ENCODE data around the gene WNK4. TPM values are rescaled to one million over a fixed set of nuclear protein-coding genes. Genes with fewer than 3 reads are reported as not detected.

Gene WNK4
- total and polyA plus RNA-seq, 9 of the 15 experiments (the other 6 are each of a cell fraction or from before 2014, with no cell fraction given) = 0.32 to 25.8 (median 4.5) TPM

DNA sequence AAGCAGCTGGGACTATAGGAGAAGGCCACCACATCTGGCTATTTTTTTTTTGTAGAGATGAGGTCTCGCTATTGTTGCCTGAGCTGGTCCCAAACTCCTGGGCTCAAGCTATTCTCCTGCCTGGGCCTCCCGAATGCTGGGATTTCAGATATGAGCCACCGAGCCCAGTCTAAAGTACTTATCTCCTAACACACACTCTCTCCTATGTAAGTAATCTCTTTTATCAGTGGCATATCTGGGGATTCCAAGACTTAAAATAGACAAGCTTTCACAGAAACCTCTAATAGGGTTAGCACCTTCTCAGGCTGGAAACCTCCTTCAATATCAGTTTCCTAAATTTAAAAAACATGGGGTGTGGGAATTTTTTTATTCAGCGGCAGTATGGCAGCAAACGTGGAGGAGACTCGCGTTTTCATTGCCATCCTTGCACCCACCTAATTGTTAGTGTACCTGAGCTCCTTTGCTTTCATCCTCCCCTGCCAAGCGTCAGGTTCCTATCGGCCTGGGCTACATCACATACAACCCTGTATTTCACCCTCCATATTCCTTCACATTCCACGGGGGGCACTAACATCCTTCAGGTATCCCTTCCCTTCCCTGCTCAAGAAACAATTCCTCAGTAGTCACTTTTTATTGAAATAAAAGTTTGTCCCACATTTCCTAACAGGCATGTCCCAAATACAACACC lies 36.7 kb upstream of the WNK4 start (continued):
- TF ChIP-seq ZKSCAN1 (IDR thresholded peaks at IDR 0.05; ENCODE audit: low read depth, low read length) (no peak), CREB1 (IDR thresholded peaks at IDR 0.05) (no peak), CREB1 (CRISPR knock-in tag; IDR thresholded peaks at IDR 0.05) (no peak), BMI1 (IDR thresholded peaks at IDR 0.05; ENCODE audit: low read length) (no peak), NR2C2 (CRISPR knock-in tag; IDR thresholded peaks at IDR 0.05) (no peak), NR2C2 (tag; IDR thresholded peaks at IDR 0.05) (no peak), GATAD2A (IDR thresholded peaks at IDR 0.05) (peak; percentile 80), CBX3 (IDR thresholded peaks at IDR 0.05; ENCODE audit: borderline replicate concordance in 1 of 2, low read length in 2 of 2) (no peak), RUNX1 (IDR thresholded peaks at IDR 0.05; ENCODE audit: low read depth) (no peak), IFI16 (CRISPR knock-in tag; IDR thresholded peaks at IDR 0.05) (no peak)
- TF ChIP-seq, protein P1, sequence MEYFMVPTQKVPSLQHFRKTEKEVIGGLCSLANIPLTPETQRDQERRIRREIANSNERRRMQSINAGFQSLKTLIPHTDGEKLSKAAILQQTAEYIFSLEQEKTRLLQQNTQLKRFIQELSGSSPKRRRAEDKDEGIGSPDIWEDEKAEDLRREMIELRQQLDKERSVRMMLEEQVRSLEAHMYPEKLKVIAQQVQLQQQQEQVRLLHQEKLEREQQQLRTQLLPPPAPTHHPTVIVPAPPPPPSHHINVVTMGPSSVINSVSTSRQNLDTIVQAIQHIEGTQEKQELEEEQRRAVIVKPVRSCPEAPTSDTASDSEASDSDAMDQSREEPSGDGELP (CRISPR knock-in tag; IDR thresholded peaks at IDR 0.05; ENCODE audit: borderline replicate concordance) = no peak
- TF ChIP-seq, protein P2, sequence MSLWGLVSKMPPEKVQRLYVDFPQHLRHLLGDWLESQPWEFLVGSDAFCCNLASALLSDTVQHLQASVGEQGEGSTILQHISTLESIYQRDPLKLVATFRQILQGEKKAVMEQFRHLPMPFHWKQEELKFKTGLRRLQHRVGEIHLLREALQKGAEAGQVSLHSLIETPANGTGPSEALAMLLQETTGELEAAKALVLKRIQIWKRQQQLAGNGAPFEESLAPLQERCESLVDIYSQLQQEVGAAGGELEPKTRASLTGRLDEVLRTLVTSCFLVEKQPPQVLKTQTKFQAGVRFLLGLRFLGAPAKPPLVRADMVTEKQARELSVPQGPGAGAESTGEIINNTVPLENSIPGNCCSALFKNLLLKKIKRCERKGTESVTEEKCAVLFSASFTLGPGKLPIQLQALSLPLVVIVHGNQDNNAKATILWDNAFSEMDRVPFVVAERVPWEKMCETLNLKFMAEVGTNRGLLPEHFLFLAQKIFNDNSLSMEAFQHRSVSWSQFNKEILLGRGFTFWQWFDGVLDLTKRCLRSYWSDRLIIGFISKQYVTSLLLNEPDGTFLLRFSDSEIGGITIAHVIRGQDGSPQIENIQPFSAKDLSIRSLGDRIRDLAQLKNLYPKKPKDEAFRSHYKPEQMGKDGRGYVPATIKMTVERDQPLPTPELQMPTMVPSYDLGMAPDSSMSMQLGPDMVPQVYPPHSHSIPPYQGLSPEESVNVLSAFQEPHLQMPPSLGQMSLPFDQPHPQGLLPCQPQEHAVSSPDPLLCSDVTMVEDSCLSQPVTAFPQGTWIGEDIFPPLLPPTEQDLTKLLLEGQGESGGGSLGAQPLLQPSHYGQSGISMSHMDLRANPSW (CRISPR knock-in tag; IDR thresholded peaks at IDR 0.05) = no peak
- TF ChIP-seq, protein P3, sequence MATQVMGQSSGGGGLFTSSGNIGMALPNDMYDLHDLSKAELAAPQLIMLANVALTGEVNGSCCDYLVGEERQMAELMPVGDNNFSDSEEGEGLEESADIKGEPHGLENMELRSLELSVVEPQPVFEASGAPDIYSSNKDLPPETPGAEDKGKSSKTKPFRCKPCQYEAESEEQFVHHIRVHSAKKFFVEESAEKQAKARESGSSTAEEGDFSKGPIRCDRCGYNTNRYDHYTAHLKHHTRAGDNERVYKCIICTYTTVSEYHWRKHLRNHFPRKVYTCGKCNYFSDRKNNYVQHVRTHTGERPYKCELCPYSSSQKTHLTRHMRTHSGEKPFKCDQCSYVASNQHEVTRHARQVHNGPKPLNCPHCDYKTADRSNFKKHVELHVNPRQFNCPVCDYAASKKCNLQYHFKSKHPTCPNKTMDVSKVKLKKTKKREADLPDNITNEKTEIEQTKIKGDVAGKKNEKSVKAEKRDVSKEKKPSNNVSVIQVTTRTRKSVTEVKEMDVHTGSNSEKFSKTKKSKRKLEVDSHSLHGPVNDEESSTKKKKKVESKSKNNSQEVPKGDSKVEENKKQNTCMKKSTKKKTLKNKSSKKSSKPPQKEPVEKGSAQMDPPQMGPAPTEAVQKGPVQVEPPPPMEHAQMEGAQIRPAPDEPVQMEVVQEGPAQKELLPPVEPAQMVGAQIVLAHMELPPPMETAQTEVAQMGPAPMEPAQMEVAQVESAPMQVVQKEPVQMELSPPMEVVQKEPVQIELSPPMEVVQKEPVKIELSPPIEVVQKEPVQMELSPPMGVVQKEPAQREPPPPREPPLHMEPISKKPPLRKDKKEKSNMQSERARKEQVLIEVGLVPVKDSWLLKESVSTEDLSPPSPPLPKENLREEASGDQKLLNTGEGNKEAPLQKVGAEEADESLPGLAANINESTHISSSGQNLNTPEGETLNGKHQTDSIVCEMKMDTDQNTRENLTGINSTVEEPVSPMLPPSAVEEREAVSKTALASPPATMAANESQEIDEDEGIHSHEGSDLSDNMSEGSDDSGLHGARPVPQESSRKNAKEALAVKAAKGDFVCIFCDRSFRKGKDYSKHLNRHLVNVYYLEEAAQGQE (IDR thresholded peaks at IDR 0.05; ENCODE audit: borderline replicate concordance) = peak; percentile 22; the same call in 1 of the 2 replicates
- TF ChIP-seq, protein P3 (CRISPR knock-in tag; IDR thresholded peaks at IDR 0.05; ENCODE audit: low read depth) = no peak
- TF ChIP-seq, protein P4, sequence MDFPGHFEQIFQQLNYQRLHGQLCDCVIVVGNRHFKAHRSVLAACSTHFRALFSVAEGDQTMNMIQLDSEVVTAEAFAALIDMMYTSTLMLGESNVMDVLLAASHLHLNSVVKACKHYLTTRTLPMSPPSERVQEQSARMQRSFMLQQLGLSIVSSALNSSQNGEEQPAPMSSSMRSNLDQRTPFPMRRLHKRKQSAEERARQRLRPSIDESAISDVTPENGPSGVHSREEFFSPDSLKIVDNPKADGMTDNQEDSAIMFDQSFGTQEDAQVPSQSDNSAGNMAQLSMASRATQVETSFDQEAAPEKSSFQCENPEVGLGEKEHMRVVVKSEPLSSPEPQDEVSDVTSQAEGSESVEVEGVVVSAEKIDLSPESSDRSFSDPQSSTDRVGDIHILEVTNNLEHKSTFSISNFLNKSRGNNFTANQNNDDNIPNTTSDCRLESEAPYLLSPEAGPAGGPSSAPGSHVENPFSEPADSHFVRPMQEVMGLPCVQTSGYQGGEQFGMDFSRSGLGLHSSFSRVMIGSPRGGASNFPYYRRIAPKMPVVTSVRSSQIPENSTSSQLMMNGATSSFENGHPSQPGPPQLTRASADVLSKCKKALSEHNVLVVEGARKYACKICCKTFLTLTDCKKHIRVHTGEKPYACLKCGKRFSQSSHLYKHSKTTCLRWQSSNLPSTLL (IDR thresholded peaks at IDR 0.05) = no peak

All from K562 (cell line).